GM19240 (cell line): ENCODE results near the gene CLDN14.

ENCODE experiments used
- DNase-seq: peaks from one replicate; pipeline ENCODE4 v3.0.0; 2011; ENCODE audit warnings: low spot score; ENCODE audit not compliant: insufficient read length

CLDN14 gene

DNA sequence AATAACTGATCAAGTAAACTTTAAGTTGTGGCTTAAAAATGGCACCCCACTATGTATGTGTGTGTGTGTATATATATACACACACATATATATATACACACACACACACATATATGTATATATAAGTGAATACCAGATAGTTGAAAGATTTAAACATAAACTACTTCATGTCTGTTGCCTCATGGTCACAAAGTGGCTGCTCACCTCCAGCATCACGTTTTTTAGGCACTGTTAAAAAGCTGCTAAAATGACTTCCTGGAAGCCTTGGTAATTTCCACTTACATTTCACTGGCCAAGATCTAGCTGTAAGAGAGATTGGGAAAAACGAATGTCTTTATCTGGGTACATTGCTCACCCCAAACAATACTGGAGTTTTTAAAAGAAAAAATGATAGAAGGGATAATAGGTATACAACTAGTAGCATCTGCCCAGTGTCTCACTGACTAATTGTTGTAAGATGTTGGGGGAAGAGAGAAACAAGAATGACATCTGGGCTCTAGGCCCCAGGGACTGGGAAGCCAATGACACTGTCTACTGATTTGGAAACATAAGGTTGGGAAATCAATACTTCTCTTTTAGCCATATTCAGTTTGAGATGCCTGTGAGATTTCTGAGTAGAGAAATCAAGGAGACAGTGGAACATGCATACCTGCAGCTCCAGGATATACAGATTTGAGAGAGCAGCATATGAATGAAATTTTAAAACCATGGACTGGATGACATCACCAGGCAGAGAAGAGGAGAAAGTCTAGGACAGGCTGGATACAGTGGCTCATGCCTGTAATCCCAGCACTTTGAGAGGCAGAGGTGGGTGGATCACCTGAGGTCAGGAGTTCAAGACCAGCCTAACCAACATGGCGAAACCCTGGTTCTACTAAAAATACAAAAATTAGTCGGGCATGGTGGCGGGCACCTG is 42.8 kb downstream of the CLDN14 start:
- no peak for DNase-seq

DNA sequence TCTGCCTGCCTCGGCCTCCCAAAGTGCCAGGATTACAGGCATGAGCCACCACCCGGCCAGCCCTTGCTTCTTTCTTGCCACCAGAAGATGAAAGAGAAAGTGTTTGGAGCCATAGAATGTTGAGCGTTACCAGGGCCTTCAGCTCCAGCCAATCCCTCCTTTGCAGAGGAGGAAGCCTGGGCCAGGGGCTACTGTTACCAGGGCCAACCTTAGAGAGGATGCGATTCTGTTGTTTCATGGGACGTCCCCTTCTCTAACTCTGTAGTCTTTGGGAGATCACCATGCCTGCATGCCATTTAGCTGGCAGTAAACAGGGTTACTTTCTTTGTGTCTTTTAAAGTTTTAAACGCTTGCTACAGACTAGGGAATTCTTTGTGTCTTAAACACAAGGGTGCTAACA is 45.8 kb downstream of the CLDN14 start:
- no peak for DNase-seq

DNA sequence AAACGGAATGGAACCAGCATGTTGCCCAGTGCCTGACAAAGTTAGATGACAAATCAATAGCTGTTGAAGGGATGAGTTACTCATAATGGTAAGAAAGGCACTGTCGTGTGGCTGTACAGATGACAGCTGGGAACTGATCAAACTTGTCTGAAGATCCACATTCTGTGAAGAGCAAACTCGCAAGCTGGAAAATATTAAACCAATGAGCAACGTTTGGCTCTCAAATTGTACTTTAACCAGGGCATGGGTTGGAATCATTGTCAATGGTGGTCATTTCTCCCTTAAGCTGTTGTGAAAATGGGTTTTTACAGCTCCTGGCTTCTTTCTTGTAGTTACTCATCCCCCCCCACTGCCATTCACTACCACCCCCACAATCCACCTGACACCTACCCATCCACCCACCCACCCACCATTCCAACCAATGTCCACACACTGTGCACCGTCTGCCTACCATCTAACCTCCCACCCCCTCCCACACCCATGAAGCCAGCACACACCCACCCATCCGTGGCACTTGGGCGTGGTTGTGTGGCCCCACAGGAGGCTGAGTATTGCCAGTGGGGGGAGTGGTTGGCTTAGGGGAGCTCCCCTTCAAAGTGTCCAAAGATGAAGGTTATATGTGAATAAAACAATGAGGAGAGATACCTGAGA is 46.7 kb downstream of the CLDN14 start:
- DNase-seq, result no peak

DNA sequence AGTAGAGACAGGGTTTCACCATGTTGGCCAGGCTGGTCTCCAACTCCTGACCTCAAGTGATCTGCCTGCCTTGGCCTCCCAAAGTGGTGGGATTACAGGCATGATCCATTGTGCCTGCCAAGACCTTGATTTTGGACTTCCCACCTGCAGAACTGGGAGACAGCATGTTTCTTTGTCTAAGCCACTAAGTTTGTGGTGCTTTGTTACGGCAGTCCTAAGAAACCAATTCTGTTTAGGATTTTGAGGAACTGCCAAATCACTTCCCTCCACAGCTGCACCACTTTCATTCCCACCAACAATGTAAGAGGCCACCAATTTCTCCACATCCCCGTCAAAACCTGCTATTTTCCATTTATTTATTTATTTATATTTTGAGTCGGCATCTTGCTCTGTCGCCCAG is 48.7 kb downstream of the CLDN14 start:
- DNase-seq, result no peak

DNA sequence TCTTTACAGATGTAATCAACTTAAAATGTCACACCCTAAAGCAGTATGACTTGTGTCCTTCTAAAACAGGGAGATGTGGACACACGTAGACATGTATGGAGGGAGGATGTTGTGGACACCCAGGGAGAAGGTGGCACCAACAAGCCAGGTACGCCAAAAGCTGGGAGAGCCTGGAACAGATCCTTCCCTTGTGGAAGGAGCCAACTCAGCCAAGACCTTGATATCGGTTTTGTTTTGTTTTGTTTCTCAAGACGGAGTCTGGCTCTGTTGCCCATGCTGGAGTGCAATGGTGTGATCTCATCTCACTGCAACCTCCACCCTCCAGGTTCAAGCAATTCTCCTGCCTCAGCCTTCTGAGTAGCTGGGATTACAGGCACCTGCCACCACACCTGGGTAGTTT is 49.1 kb downstream of the CLDN14 start:
- no peak for DNase-seq

DNA sequence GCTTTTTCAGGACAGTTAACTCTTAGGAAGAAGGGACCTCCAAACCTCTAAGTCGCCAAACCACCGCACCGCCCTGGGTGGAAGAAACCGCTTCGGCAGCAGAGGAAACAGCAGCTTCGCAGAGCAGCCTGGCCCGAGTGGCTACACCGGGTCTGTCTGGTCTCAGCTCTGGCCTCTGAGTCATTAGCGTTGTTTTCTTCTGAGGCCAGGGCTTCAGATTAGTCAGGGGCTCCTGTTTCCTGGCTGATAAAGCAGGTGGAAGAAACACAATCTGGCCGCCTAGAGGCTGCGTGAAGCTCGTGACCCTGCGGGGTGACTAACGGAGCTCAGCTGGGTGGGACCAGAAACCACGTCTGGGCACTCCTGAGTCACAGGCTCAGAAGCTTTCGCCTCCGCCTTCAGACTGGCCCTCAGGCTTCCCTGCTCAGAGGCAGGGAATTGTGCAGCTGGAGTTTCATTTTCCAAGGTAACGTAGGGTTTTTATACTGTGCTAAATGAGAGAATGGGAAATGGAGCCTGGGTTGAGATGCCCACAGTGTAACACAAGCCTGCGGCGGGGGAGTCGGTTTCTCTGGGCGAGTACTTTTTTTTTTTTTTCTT is 49.9 kb downstream of the CLDN14 start:
- peak; percentile 72 for DNase-seq

DNA sequence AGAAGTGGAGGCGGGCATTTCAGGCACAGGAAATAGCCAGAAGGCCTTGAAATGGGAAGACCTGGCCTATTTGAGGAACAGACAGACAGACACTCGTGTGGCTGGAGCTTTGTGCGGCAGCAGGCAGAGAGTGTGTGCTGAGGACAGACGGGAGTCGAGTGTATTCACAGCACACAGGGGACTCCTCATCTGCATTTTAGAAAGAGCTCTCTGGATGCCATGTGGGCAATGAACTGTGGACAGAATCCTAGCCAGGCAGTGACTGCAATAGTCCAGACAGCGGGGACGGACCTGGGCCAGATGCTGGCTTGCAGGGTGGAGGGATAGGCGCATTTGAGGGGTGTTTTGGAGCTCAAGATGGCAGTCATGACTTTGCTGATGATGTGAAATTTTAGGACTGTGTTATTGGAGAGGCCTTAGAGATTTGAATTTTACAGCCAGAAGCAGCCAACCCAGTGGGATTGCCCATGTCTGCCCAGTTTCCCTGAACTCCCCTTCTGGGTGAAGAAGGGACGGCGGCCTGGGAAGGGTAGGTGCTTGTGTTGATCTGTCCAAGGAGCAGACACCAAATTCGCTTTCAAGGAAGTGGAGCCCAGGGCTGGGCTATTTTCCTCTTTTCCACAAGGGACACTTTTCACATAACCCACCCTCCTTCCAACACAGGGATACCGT is 51.0 kb downstream of the CLDN14 start:
- DNase-seq, result no peak

DNA sequence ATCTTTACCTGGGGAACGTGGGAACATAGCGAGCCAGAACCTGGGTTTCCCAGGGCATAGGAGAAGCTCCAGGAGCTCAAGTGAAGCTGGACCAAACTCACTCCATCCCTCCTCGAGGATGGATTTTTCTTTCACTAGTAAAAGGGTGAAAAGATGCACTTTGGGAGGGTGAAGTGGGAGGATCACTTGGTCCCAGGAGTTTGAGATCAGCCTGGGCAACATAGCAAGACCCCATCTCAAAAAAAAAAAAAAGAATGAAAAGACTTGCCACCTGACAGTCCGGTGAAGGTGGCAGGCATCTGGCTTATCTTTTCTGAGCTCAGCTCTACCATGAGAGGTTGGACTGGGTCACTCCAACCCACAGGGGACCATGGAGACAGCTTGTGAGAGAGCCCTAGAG is 52.4 kb downstream of the CLDN14 start:
- DNase-seq, result no peak

DNA sequence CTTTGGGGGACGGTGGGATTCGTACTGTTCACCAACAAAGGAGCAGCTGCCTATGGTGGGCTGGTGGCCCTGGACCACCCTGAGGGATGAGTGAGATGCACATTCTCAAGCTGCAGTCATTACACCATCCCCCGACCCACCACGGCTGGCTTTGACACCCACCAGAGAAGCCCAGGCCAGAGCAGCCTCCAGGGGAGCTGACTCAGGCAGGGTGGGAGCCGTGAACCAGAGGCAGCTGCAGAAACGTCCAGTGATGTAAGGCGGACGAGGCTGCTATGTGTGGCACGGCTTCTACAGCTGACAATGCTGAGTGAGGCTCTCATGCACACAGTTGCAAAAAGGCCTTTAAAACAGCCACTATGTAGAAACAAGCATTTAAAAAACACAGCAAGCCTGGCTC is 54.6 kb downstream of the CLDN14 start:
- DNase-seq, result no peak

DNA sequence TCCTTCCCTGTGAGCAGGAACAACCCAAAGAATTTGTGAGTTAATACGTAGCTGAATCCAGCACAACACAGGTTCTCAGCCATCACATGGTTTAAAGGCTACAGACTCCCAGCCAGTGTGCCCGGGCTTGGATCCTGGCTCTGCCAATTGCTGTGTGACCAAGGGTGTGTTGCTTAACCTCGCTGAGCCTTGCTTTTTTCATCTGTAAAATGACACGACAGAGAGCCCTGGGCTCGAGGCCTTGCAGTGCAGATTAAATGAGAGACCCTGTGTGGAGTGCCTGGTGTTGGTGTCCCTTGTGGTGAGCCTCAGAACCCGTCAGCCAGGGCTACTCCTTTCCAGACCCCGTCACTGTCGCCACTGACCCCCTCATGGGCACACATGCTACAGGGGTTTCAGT is 55.3 kb downstream of the CLDN14 start:
- DNase-seq, result no peak

DNA sequence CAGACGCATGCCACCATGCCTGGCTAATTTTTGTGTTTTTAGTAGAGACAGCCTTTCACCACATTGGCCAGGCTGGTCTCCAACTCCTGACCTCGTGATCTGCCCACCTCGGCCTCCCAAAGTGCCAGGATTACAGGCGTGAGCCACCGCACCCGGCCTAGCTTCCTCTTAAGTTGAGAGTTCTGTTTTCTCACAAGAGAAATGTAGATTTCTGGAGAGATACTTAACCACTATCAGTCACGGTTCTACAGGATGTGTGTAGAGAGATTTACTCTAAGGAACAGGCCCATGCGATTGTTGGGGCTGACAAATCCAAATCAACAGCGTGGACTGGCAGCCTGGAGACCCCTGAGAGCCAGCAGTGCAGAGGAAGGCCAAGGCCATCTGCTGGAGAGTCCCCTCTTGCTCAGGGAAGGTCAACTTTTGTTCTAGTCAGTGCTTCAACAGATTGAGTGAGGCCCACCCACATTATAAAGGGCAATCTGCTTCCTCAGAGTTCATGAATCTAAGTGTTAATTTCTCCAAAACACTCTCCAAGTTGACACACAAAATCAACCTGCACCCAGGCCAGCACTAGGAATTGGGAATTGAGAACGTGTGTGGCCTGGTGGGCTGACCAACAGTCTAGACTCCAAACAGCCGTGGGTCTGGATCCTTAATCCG is 56.0 kb downstream of the CLDN14 start:
- no peak for DNase-seq

DNA sequence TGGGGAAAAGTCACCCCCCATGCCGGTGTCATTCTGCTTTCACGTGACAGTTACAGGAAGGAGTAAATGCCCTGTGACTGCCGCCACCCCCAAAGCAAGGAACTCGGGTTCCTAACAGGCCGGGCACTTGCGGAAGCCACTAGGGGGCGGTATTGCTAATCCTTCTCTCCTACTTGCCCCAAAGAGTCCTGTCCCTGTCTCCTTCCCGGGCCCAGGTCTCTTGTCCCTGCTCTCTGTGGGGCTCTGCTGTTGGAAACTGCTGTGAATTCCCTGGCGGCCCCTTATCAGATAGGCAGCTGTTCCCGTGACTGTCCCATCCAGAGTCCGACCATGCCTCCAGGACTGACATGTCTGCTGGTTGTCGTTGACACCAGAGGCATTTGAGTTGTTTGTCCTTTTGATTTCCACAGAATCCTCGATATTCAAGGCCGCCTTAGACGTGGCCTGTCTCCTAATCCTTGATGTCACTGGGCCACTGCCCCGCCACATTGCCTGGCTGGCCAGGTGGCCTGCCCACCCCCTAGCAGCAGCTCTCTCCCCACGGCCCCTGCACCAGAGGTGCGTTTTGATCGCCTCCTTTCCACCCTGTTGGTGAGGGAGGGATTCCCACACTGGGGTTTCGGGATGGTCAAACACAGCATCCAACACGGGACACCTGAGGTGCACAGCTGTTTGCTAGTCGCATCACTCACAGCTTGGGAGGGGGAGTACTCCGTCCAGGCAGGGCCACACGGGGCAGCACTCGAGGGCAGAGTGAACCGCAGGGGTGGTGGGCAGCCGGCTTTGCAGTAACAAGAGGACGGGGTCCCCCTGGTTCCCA is 57.4 kb downstream of the CLDN14 start:
- peak; percentile 26 for DNase-seq

DNA sequence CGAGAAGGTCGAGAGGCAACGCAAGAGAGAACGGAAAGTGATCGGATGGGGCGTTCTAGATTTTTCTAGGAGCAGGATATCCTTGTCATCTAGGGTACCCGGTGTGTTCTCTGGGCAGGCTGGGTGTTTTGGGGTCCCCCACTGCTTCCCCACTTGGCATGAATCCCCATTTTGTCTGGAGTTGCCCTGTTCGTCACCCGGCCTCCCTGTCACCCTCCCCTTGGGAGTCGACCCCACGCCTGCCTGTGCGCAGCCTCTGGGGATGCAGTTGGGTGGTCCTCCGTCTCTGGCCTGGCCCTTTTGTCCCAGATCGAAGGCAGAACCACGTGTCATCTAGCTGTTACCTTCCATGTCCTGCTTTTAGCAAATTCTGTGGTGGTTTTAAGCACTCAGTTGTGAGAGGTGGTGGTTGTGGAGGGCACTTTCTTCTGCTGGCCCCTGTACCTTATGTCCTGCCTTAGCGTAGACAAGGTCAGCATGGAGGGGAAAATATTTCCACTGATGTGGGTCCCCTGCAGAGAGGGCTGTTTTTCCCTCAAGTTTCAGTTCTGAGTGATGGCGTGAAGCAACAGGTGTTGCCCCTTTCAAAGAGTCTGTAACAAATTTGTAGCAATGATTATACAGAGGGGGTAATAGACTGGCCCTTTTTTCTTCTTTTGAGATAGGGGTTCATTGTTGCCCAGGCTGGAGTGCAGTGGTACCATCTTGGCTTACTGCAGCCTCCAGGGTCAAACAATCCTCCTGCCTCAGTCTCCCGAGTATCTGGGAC is 59.2 kb downstream of the CLDN14 start:
- no peak for DNase-seq

DNA sequence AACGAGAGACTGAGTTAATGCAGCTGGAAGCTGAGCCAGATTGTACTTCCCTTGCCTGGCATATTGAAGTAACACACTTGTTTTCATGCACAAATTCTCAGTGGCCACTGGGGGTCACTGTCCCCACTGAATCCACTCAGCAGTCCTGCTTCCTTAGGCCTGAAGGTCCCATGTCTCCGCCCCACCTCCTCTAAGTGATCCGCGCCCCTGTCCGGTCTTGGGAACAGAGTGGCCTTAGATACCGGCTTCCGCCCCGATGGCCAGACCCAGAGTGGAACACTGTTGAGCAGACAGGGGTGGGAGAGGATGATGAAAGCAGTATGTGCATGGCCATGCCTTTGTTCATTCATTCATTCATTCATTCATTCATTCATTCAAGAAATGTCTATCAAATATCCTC is 59.9 kb downstream of the CLDN14 start:
- peak; percentile 71 for DNase-seq

DNA sequence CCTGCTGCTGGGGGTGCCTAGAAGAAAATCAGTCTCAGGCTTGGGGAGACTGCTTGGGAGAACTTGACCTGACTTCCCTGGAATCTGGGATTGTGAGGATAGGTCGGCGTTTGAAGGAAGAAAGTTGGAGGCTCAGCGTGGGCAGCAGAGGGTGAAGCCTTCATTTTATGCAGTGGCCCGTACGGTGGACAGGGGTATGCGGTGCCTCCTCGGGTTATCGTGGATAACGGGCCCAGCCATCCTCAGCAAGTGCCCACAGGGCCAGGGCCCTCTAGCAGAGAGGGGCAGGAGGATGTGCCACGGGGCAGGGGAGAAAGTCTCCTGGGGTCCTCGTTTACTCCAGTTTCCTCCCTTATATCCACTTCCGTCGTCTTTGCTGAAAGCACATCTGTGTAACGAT is 60.7 kb downstream of the CLDN14 start:
- DNase-seq, result no peak

DNA sequence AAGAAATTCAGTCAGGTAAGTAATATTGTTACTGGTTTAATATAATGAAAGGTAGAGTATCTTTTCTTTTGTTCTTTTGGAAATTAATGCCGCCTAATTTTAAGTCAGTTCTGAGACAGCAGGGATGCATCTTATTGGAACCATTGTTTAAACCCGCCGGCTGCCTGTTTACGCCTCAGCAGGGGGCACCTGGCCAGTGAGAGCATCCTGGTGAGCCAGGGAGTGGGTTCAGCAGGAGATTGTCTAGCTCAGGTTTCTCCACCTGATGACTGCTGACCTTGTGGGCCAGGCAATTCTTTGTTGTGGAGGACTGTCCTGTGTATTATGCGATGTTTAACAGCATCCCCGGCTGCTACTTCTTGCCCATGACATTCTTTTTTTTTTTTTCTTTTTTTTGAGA is 64.5 kb downstream of the CLDN14 start:
- DNase-seq, result no peak

DNA sequence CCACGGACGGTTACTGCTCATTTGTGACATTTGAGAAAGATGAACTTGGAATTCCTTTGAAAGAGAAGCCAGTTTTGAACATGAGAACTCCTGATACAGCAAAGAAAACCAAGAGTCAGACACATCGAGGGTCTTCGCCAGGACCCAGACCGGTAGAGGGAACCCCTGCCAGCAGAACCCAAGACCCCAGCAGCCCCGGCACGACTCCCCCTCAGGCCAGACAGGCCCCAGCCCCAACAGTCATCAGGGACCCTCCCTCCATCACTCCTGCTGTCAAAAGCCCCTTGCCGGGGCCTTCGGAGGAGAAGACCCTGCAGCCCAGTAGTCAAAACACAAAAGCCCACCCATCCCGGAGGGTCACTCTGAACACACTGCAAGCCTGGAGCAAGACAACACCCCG is 67.0 kb downstream of the CLDN14 start:
- DNase-seq, result no peak

DNA sequence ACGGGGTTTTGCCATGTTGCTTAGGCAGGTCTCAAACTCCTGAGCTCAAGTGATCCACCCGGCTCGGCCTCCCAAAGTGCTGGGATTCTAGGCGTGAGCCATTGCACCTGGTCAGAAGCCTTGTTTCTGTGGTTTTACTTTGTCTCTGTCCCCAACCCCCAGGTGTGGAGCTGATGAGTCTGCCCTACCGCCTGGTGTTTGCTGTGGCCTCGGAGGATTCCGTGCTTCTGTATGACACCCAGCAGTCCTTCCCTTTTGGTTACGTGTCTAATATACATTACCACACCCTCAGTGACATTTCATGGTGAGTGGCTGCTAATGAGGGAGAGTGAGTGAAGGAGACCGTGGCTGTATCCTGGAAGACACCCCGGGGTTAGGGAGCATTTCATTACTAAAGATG is 68.6 kb downstream of the CLDN14 start:
- DNase-seq, result no peak
